22Rv1 (cell line): ENCODE measurements around the gene MAP2K7.

Experiments used
- CTCF ChIP-seq: fragments of 450-650 bp; IDR thresholded peaks from 2 replicates; pipeline ENCODE4 v1.5.1; 2017; ENCODE audit warnings: mild to moderate bottlenecking
- ZFX ChIP-seq: fragments of 450-650 bp; IDR thresholded peaks from 2 replicates; pipeline ENCODE4 v1.6.1; 2017; ENCODE audit warnings: antibody characterized with exemption, borderline replicate concordance

GRCh38 chr19:7921302-7921966, 17.8 kb downstream of the MAP2K7 start:
- TF ChIP-seq CTCF (no peak), ZFX (no peak)
